GM19351 (cell line): Measurements from ENCODE around the gene ARL4C.

Source experiments
- ATAC-seq: cut with Tn5 transposase; IDR thresholded peaks from one replicate; pipeline ENCODE4 v1.9.1; 2021; ENCODE audit warnings: mild to moderate bottlenecking, moderate library complexity; ENCODE audit not compliant: unreplicated experiment

Gene ARL4C, protein sequence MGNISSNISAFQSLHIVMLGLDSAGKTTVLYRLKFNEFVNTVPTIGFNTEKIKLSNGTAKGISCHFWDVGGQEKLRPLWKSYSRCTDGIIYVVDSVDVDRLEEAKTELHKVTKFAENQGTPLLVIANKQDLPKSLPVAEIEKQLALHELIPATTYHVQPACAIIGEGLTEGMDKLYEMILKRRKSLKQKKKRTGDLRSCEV

DNA sequence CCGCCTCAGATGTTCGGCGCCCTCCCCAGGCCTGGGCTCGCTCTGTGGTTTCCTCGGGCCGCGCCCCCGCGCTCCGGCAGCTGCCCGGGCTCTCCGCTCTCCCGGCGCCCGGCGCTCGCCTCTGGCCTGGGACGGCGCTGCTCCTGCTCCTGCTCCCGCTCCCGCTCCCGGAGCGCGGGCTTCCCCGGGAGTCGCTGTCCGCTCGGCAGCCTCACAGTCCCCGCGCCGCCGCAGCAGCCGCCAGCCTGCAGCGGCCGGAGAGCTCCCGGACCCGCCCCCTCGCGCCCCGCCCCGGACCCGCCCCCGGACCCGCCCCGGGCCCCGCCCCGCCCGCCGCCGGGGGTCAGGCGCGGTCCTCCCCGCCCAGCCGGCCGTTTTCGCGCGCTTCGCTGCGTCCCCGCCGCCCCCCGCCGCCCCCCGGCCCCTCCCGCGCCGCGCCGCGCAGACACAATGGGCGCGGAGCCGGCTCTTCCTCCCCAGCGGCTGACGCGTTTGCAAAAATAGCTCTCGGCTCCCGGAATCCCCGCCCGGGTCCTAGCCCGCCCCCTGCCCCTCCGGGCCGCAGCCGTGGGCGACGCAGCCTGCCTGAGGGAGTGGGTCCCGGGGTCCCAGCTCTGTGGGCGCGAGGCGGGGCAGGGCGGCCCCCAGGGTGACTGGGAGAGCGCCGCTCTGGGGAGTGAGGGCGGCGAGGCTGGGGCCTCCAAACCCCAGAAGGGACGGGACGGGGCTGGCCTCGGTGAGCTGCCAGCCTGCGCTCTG is at the start of gene ARL4C:
ARL4C (minus strand) TSS at position 247 of the 759 bp plus-strand sequence. CDS start 495 bp downstream, outside the sequence.
- ATAC-seq = peak; percentile 49

DNA sequence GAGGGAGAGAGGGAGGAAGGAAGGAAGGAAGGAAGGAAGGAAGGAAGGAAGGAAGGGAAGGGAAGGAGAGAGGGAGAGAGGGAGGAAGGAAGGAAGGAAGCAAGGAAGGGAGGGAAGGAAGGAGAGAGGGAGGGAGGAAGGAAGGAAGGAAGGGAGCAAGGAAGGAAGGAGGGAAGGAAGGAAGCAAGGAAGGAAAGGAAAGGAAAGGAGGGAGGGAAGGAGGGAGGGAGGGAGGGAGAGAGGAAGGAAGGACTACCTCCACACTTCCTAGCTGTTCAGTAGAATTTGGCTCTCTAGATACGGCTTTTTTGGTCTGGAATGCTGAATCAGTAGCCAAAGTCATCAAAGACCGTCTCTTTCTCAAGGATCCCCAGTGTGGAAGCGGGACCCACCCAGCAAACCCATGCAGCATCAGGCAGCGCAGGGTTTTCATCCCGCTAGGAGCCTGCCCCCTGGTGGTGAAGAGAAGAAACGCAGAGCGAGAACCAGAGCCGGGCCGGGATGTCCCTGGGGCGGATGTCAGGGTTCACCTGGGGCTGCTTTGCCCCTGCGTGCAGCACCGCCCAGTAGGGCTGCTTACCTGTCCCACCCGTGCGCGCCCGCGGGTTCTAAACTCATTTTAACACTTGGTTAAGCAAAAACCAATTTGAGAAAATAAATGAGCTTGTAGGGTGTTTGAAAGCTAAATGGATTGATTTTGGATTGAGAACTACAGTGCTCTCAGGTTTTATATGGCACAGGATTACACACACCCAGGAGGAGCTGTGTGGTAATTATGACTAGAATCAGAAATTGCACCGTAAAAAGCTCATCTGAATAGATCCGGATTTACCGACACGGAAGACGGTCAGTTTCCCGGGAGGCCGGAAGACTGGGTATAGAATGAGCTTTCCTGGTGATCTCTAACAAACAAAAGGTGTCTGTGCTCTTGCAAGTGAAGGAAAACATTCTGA is 48.1 kb upstream of the ARL4C start:
- ATAC-seq = peak; percentile 75

DNA sequence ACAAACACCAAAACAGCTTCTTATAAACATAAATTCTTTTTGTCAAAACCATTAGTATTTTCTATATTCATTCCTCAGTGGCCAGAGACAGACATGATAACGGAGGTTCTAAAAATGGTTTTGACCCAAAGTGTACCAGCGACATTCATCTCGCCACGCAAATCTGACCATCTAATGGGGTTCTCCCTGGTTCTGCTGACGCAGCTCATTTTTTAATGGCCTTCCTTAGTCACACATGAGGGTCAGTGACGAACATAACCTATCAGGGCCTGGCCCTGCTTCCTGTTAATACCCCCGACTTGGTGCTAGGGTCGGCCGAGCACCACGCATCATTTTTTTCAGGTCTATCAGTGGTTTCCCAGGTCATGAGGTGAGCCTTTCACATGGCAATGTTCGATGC is 45.9 kb upstream of the ARL4C start:
- ATAC-seq = no peak

DNA sequence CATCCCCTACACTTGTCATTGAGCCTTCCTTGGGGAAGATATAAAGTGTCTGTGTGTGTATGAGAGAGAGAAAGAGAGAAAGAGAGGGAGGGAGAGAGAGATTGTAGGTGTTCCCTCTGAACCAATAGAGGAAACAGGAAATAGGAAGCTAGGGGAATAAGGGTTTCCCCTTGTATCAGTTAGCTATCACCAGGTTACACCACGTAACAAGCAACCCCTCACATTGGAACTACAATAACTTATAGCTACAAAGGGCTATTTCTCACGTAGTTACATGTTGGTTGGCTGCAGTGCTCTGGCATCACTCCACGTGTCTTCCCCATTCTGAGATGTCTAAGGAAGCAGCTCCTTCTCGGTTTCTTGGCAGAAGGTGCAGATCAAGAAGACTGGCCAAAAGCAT is 41.0 kb upstream of the ARL4C start:
- ATAC-seq = no peak

GRCh38 chr2:234536178-234536965 is 39.5 kb upstream of the ARL4C start:
- no peak for ATAC-seq

DNA sequence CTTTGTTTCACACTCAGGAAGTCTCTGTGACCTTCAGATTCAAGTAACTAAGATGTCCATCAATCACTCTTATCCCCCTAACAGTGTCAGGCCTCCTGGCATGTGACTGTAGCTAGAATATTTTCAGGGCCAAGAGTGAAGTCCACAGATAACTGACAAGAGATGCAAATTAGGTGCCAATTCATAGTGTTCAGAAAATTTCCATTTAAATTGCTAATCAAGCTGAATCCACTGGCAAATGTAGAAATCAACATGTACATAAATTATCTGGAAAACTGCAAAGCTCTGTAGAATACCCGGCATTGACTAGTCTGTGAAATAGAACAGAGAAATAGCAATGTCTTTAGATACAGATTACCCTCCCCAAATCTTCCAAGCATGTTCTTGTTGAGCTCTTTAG is 38.6 kb upstream of the ARL4C start:
- ATAC-seq = no peak

- no peak for ATAC-seq
These were observed 37.6 kb upstream of the ARL4C start for GRCh38 chr2:234534515-234534914.

- ATAC-seq = no peak
These were observed 36.7 kb upstream of the ARL4C start for GRCh38 chr2:234533626-234534025.

DNA sequence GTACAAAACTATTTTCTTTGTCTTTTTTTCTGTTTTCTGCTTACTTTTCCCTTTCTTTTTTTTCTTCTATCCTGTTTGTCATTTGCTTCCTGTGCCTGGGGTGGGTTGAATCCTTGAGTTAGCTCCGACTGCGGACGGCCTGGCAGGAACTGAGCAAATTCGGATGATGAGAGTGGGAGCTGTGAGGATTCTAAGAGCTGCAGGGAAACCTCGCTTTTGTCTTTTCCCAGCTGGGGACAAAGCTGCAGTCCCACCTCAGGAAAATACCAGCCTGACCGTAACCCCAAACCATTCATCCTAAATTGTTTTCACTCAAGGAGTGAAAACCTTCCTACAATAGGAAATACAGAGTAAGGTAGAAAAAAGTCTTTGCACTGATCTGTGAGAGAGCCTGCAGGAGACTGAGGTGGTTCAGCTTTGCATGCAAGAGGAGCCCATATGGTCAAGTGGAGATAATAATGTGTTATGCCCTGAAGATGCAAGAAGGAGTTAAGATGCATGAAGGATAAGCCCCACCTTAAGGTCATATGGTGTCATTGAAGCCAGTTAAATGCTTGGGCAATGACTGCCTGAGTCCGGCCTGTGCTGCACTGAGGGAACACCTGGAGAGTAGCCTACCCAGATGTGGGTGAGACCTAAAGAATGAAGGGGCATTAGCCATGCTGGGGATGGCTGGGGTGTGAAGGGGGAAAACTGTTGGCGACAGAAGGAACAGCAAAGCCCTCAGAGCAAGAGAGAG is 31.7 kb upstream of the ARL4C start:
- no peak for ATAC-seq

DNA sequence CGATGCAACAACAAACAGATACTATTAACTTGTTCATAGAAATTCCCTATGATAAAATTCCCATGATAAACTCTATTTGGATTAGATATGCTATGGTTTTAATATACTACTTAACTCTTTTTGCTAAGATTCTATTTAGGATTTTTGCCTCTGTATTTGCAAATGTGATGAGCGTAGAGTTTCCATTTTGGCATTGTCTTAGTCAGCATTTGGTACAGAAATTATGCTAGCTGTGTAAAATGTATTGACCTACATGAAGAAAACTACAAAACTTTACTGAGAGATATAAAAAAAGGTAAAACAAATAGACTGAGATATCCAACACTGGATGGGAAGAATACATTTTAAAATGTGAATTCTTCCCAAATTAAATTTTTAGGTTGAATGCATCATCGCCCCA is 29.8 kb upstream of the ARL4C start:
- no peak for ATAC-seq

DNA sequence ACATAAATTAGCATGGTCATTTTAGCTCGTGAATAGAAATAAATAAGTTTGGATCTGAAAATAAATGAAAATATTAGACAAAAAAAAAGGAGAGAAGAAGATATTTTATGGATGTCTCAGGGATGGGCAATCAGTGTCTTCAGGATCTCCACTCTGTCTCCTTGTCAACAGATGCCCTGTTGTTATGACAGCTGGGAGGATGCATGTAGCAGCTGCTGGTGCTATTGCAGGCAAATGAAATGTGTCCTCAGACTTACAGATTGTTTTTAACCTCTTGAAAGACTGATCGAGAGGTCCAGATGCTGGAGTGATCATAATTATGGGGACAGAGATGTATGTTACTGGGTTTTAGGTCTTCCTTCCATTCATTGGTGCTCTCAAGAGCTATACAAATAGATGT is 24.7 kb upstream of the ARL4C start:
- no peak for ATAC-seq

- no peak for ATAC-seq
These were observed 22.2 kb upstream of the ARL4C start for GRCh38 chr2:234518986-234519642.

GRCh38 chr2:234517971-234518370 is 21.1 kb upstream of the ARL4C start:
- ATAC-seq = no peak

GRCh38 chr2:234514873-234515638 is 18.2 kb upstream of the ARL4C start:
- ATAC-seq = no peak

DNA sequence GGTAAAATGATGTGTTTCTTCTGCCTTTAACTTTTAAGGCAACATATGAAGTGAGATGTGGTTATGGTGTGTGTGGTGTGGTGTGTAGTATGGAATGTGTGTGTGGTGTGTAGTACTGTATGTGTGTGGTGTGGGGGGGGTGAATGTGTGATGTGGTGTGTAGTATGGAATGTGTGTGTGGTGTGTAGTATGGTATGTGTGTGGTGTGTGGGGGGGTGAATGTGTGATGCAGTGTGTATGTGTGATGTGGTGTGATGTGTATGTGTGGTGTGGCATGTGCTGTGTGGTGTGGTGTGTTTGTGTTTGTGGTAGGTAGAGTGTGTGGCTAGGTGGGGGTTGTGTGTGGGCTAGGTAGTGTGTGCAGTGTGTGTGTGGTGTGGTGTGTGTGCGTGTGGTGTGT is 17.2 kb upstream of the ARL4C start:
- ATAC-seq = no peak

- ATAC-seq = no peak
These were observed 16.2 kb upstream of the ARL4C start for GRCh38 chr2:234512884-234513669.

DNA sequence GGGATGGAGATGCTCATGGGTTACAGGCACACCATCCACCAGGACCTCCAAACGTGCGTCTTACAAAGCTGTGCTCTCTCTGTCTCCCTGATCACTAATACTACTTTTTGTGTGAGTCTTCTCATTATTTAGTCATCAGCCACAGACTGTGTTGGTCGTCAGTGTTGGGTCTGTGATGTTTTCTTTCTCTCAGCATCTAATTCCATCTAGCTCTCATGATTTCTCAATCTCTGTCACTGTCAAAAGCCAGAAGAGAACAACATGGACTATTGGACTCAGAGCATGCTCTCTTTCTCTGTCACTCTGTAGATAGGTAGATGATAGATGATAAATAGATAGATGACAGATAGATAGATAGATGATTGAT is 6.0 kb upstream of the ARL4C start:
- no peak for ATAC-seq

DNA sequence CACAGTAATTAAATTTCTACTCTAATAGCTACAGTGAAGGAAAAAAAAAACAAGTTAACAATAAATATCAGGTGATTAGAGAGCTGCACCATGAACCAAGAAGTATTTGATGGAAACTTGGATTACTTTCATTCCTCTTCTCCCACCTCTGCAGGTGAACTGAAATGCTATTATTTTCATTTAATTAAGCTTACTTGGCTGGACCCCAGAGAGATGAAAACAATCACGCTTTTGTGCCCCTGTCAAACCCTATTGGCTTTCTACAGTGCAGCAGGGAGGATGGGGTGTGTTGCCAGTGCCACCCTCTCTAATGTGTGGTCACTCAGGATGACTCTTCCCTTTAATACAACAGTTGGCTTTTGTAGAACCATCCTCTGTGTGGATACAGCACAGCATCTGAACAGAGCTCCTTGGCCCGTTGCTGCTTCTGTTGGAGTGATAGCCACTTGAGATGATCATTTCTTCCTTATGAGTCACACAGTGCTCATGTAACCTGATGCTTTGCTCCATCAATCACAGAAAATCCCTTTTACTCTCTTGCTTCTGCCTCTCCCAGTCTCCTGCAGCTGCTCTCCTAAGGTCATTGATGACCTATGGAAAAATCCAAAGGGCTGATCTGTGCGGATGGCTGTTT is 5.5 kb upstream of the ARL4C start:
- no peak for ATAC-seq
